Measurements from ENCODE around the gene RSAD1.
"Not testable (repeated sequence)": the region's sequence is repeated elsewhere in the genome, so short reads cannot be mapped to it uniquely, and the experiment has no call there.

The RSAD1 gene

GRCh38 chr17:50473901-50474300 lies 4.8 kb upstream of the RSAD1 start:
- DNase-seq, result no peak

- DNase-seq, result no peak
Measured at GRCh38 chr17:50474523-50474922, 4.1 kb upstream of the RSAD1 start.

- DNase-seq, result no peak
Measured at GRCh38 chr17:50475362-50475761, 3.3 kb upstream of the RSAD1 start.

- not testable (repeated sequence) for DNase-seq
Measured at GRCh38 chr17:50475775-50476544, 2.7 kb upstream of the RSAD1 start.

GRCh38 chr17:50476545-50477315 lies 1.9 kb upstream of the RSAD1 start:
- DNase-seq, result no peak

GRCh38 chr17:50477976-50478375 lies 684 bp upstream of the RSAD1 start:
- DNase-seq, result no peak

- peak; percentile 28 for DNase-seq
Measured at GRCh38 chr17:50479522-50480141, 972 bp downstream of the RSAD1 start.

GRCh38 chr17:50480142-50480764 lies 1.6 kb downstream of the RSAD1 start:
- DNase-seq, result no peak

- DNase-seq, result no peak
Measured at GRCh38 chr17:50480854-50481490, 2.3 kb downstream of the RSAD1 start.

GRCh38 chr17:50481648-50482047 lies 3.0 kb downstream of the RSAD1 start:
- DNase-seq, result no peak

- no peak for DNase-seq
Measured at GRCh38 chr17:50482110-50482509, 3.5 kb downstream of the RSAD1 start.

- peak; percentile 73 for DNase-seq
Measured at GRCh38 chr17:50482516-50482915, 3.9 kb downstream of the RSAD1 start.

GRCh38 chr17:50483266-50483665 lies 4.6 kb downstream of the RSAD1 start:
- DNase-seq, result no peak

GRCh38 chr17:50484386-50485155 lies 5.9 kb downstream of the RSAD1 start:
- no peak for DNase-seq

- no peak for DNase-seq
Measured at GRCh38 chr17:50487213-50488096, 8.8 kb downstream of the RSAD1 start.

- no peak for DNase-seq
Measured at GRCh38 chr17:50488880-50489279, 10.2 kb downstream of the RSAD1 start.

- DNase-seq, result no peak
Measured at GRCh38 chr17:50491505-50491904, 12.8 kb downstream of the RSAD1 start.

- no peak for DNase-seq
Measured at GRCh38 chr17:50492214-50492613, 13.6 kb downstream of the RSAD1 start.

GRCh38 chr17:50493744-50494143 lies 15.1 kb downstream of the RSAD1 start:
- DNase-seq, result no peak

GRCh38 chr17:50495217-50495823 lies 16.7 kb downstream of the RSAD1 start:
- no peak for DNase-seq

GRCh38 chr17:50495918-50496317 lies 17.3 kb downstream of the RSAD1 start:
- no peak for DNase-seq
